GM23338 (cell line): ENCODE data around the gene SLC28A1. TPM values are rescaled to one million over a fixed set of nuclear protein-coding genes. Genes with fewer than 3 reads are reported as not detected.

Experiments used
- ATAC-seq: fragments of 200-7000 bp; cut with Tn5 transposase; 3 replicates; pipeline ENCODE4 v1.9.1; 2020
- DNase-seq: peaks from one replicate; pipeline ENCODE4 v3.0.0-alpha.2; 2015; ENCODE audit warnings: low spot score
- H2AFZ ChIP-seq: fragments of 200-600 bp; sonication (generic); 2 replicates; pipeline ENCODE4 v1.8.0; 2016; ENCODE audit warnings: antibody characterized with exemption, mild to moderate bottlenecking, moderate library complexity
- H3F3A ChIP-seq: fragments of 200-600 bp; sonication (generic); replicated peaks from 2 replicates; pipeline ENCODE4 v1.8.0; 2017; ENCODE audit warnings: antibody characterized with exemption, mixed run types, low read depth
- H3K27ac ChIP-seq: fragments of 200-600 bp; sonication (generic); 2 replicates; pipeline ENCODE4 v1.6.1; 2016; ENCODE audit warnings: low read depth
- H3K27me3 ChIP-seq: fragments of 200-600 bp; sonication (generic); 2 replicates; pipeline ENCODE4 v1.8.0; 2016; ENCODE audit warnings: mild to moderate bottlenecking, mixed run types, moderate library complexity; ENCODE audit not compliant: insufficient read depth
- H3K36me3 ChIP-seq: fragments of 200-600 bp; sonication (generic); 2 replicates; pipeline ENCODE4 v1.8.0; 2016; ENCODE audit warnings: mild to moderate bottlenecking; ENCODE audit not compliant: insufficient read depth
- H3K4me1 ChIP-seq: fragments of 200-600 bp; sonication (generic); 2 replicates; pipeline ENCODE4 v1.8.0; 2016; ENCODE audit warnings: mild to moderate bottlenecking, moderate library complexity; ENCODE audit not compliant: insufficient read depth
- H3K4me2 ChIP-seq: fragments of 200-600 bp; sonication (generic); 2 replicates; pipeline ENCODE4 v1.7.1; 2017; ENCODE audit warnings: mixed run types
- H3K4me3 ChIP-seq: fragments of 200-600 bp; sonication (generic); 2 replicates; pipeline ENCODE4 v1.6.1; 2016; ENCODE audit warnings: mixed run types
- H3K79me2 ChIP-seq: fragments of 200-600 bp; sonication (generic); replicated peaks from 2 replicates; pipeline ENCODE4 v1.8.0; 2017; ENCODE audit warnings: mild to moderate bottlenecking; ENCODE audit not compliant: insufficient read depth
- H3K9me2 ChIP-seq: fragments of 200-600 bp; sonication (generic); 2 replicates; pipeline ENCODE4 v1.8.0; 2017; ENCODE audit not compliant: insufficient read depth
- H4K20me1 ChIP-seq: fragments of 200-600 bp; sonication (generic); replicated peaks from 2 replicates; pipeline ENCODE4 v1.8.0; 2017; ENCODE audit warnings: mild to moderate bottlenecking; ENCODE audit not compliant: insufficient read depth
- H3K27ac Mint-ChIP-seq: 2 replicates; pipeline ENCODE4 v1.8.0; 2020; ENCODE audit warnings: inconsistent platforms, mild to moderate bottlenecking, moderate library complexity, mixed read lengths
- H3K27me3 Mint-ChIP-seq: 3 replicates; pipeline ENCODE4 v1.8.0; 2022; ENCODE audit warnings: low read depth, mild to moderate bottlenecking, moderate library complexity, mixed read lengths, inconsistent platforms; ENCODE audit not compliant: insufficient read depth, poor library complexity
- H3K36me3 Mint-ChIP-seq: 3 replicates; pipeline ENCODE4 v1.8.0; 2021; ENCODE audit warnings: low read depth, mild to moderate bottlenecking, inconsistent platforms, moderate library complexity, mixed read lengths
- H3K4me1 Mint-ChIP-seq: 3 replicates; pipeline ENCODE4 v1.8.0; 2020; ENCODE audit warnings: mild to moderate bottlenecking, inconsistent platforms, mixed read lengths
- H3K4me3 Mint-ChIP-seq: 3 replicates; pipeline ENCODE4 v1.8.0; 2021; ENCODE audit warnings: moderate library complexity, mild to moderate bottlenecking, inconsistent platforms, mixed read lengths
- H3K9me3 Mint-ChIP-seq: 3 replicates; pipeline ENCODE4 v1.8.0; 2020; ENCODE audit warnings: moderate library complexity, mild to moderate bottlenecking, inconsistent platforms, mixed read lengths
- CREB1 ChIP-seq: fragments of 250-450 bp; sonication (Bioruptor Pico); IDR thresholded peaks from 2 replicates; pipeline ENCODE4 v1.5.0; 2020; ENCODE audit warnings: low read depth, mild to moderate bottlenecking, moderate library complexity
- ETS1 ChIP-seq: IDR thresholded peaks from 2 replicates; pipeline ENCODE4 v1.6.1; 2016; ENCODE audit warnings: antibody characterized with exemption
- EZH2 ChIP-seq: fragments of 200-600 bp; sonication (generic); IDR thresholded peaks from one replicate; pipeline ENCODE4 v1.8.0; 2017; ENCODE audit warnings: antibody characterized with exemption, mild to moderate bottlenecking, low read depth; ENCODE audit not compliant: unreplicated experiment
- EZH2phosphoT487 ChIP-seq: fragments of 200-600 bp; sonication (generic); IDR thresholded peaks from one replicate; pipeline ENCODE4 v1.8.1; 2018; ENCODE audit warnings: antibody characterized with exemption; ENCODE audit not compliant: unreplicated experiment
- JUNB ChIP-seq: IDR thresholded peaks from one replicate; pipeline ENCODE4 v1.6.1; 2016; ENCODE audit warnings: antibody characterized with exemption; ENCODE audit not compliant: unreplicated experiment
- NANOG ChIP-seq: IDR thresholded peaks from 2 replicates; pipeline ENCODE4 v1.6.1; 2016; ENCODE audit warnings: antibody characterized with exemption, borderline replicate concordance
- POLR2AphosphoS5 ChIP-seq: IDR thresholded peaks from 2 replicates; pipeline ENCODE4 v1.6.1; 2016; ENCODE audit warnings: antibody characterized with exemption, low read depth
- REST ChIP-seq: IDR thresholded peaks from one replicate; pipeline ENCODE4 v1.6.1; 2018; ENCODE audit warnings: antibody characterized with exemption; ENCODE audit not compliant: unreplicated experiment
- STAT1 ChIP-seq: IDR thresholded peaks from one replicate; pipeline ENCODE4 v1.6.1; 2016; ENCODE audit warnings: antibody characterized with exemption; ENCODE audit not compliant: unreplicated experiment
- ZNF114 ChIP-seq: fragments of 250-450 bp; sonication (Bioruptor Pico); IDR thresholded peaks from 2 replicates; pipeline ENCODE4 v1.5.0; 2020; ENCODE audit warnings: mild to moderate bottlenecking, moderate library complexity
- ZNF331 ChIP-seq: fragments of 250-450 bp; sonication (Bioruptor Pico); IDR thresholded peaks from 2 replicates; pipeline ENCODE4 v1.5.0; 2020; ENCODE audit warnings: low read depth, mild to moderate bottlenecking, moderate library complexity
- polyA plus RNA-seq: library from polyadenylated mRNA; unstranded; fragments of >200 nt; fragmentation: Nextera tagmentation; extraction: Ambion mirVana; gene quantifications from 2 replicates; pipeline ENCODE4 v1.2.1, GENCODE V29; 2016
- total RNA-seq: library from RNA; depleted of rRNA; stranded (reverse); fragments of >200 nt; shearing (Covaris generic); gene quantifications from 2 replicates; pipeline ENCODE4 v1.2.3, GENCODE V29; 2014
- TF ChIP-seq, protein P1 (sequence below): fragments of 250-450 bp; sonication (Bioruptor Pico); IDR thresholded peaks from 2 replicates; pipeline ENCODE4 v1.5.0; 2020; ENCODE audit warnings: mild to moderate bottlenecking, moderate library complexity
- TF ChIP-seq, protein P2 (sequence below), 2 experiments: fragments of 200-600 bp in 1 of 2; sonication (generic) in 1 of 2; conservative IDR thresholded peaks; 2 replicates each; pipeline versions ENCODE4 v1.5.1 to v1.6.1; 2016 to 2017; ENCODE audit warnings: antibody characterized with exemption in 2 of 2, low read depth in 2 of 2, mild to moderate bottlenecking in 2 of 2, moderate library complexity in 1 of 2

The SLC28A1 gene
- total and polyA plus RNA-seq, 2 experiments from 2014 or later, result not detected

- Histone ChIP-seq H3K27ac (no peak overlapping the region), H2AFZ (no peak overlapping the region), H3K4me2 (no peak overlapping the region), H3K9me2 (no peaks in the 10 kb centered on the region), H3K4me3 (no peak overlapping the region), H4K20me1 (no peaks in the 10 kb centered on the region), H3K79me2 (no peaks in the 10 kb centered on the region), H3K4me1 (no peaks in the 10 kb centered on the region), H3K27me3 (no peaks in the 10 kb centered on the region), H3F3A (no peaks in the 10 kb centered on the region), H3K36me3 (no peaks in the 10 kb centered on the region)
- no peaks in the 10 kb centered on the region; the same call in 2 of the 3 replicates for H3K36me3 Mint-ChIP-seq
- H3K4me3 Mint-ChIP-seq, result no peak overlapping the region
- H3K27me3 Mint-ChIP-seq, result peaks cover 2% of the 10 kb centered on the region
- H3K27ac Mint-ChIP-seq, result no peak overlapping the region
- no peaks in the 10 kb centered on the region for H3K9me3 Mint-ChIP-seq
- ATAC-seq (no peak), DNase-seq (no peak)
- TF ChIP-seq ETS1, result no peak
- TF ChIP-seq ZNF331 (CRISPR knock-in tag), result no peak
- no peak for TF ChIP-seq EZH2
- TF ChIP-seq, protein P1, sequence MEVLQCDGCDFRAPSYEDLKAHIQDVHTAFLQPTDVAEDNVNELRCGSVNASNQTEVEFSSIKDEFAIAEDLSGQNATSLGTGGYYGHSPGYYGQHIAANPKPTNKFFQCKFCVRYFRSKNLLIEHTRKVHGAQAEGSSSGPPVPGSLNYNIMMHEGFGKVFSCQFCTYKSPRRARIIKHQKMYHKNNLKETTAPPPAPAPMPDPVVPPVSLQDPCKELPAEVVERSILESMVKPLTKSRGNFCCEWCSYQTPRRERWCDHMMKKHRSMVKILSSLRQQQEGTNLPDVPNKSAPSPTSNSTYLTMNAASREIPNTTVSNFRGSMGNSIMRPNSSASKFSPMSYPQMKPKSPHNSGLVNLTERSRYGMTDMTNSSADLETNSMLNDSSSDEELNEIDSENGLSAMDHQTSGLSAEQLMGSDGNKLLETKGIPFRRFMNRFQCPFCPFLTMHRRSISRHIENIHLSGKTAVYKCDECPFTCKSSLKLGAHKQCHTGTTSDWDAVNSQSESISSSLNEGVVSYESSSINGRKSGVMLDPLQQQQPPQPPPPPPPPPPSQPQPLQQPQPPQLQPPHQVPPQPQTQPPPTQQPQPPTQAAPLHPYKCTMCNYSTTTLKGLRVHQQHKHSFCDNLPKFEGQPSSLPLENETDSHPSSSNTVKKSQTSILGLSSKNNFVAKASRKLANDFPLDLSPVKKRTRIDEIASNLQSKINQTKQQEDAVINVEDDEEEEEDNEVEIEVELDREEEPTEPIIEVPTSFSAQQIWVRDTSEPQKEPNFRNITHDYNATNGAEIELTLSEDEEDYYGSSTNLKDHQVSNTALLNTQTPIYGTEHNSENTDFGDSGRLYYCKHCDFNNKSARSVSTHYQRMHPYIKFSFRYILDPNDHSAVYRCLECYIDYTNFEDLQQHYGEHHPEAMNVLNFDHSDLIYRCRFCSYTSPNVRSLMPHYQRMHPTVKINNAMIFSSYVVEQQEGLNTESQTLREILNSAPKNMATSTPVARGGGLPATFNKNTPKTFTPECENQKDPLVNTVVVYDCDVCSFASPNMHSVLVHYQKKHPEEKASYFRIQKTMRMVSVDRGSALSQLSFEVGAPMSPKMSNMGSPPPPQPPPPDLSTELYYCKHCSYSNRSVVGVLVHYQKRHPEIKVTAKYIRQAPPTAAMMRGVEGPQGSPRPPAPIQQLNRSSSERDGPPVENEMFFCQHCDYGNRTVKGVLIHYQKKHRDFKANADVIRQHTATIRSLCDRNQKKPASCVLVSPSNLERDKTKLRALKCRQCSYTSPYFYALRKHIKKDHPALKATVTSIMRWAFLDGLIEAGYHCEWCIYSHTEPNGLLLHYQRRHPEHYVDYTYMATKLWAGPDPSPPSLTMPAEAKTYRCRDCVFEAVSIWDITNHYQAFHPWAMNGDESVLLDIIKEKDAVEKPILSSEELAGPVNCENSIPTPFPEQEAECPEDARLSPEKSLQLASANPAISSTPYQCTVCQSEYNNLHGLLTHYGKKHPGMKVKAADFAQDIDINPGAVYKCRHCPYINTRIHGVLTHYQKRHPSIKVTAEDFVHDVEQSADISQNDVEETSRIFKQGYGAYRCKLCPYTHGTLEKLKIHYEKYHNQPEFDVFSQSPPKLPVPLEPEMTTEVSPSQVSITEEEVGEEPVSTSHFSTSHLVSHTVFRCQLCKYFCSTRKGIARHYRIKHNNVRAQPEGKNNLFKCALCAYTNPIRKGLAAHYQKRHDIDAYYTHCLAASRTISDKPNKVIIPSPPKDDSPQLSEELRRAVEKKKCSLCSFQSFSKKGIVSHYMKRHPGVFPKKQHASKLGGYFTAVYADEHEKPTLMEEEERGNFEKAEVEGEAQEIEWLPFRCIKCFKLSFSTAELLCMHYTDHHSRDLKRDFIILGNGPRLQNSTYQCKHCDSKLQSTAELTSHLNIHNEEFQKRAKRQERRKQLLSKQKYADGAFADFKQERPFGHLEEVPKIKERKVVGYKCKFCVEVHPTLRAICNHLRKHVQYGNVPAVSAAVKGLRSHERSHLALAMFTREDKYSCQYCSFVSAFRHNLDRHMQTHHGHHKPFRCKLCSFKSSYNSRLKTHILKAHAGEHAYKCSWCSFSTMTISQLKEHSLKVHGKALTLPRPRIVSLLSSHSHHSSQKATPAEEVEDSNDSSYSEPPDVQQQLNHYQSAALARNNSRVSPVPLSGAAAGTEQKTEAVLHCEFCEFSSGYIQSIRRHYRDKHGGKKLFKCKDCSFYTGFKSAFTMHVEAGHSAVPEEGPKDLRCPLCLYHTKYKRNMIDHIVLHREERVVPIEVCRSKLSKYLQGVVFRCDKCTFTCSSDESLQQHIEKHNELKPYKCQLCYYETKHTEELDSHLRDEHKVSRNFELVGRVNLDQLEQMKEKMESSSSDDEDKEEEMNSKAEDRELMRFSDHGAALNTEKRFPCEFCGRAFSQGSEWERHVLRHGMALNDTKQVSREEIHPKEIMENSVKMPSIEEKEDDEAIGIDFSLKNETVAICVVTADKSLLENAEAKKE (CRISPR knock-in tag), result no peak
- no peak for TF ChIP-seq JUNB
- no peak for TF ChIP-seq STAT1
- TF ChIP-seq EZH2phosphoT487, result no peak
- no peak for TF ChIP-seq REST
- TF ChIP-seq, protein P2, sequence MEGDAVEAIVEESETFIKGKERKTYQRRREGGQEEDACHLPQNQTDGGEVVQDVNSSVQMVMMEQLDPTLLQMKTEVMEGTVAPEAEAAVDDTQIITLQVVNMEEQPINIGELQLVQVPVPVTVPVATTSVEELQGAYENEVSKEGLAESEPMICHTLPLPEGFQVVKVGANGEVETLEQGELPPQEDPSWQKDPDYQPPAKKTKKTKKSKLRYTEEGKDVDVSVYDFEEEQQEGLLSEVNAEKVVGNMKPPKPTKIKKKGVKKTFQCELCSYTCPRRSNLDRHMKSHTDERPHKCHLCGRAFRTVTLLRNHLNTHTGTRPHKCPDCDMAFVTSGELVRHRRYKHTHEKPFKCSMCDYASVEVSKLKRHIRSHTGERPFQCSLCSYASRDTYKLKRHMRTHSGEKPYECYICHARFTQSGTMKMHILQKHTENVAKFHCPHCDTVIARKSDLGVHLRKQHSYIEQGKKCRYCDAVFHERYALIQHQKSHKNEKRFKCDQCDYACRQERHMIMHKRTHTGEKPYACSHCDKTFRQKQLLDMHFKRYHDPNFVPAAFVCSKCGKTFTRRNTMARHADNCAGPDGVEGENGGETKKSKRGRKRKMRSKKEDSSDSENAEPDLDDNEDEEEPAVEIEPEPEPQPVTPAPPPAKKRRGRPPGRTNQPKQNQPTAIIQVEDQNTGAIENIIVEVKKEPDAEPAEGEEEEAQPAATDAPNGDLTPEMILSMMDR (conservative IDR thresholded peaks at IDR 0.05; ENCODE audit: low read depth in 2 of 2), result no peak
- no peak for TF ChIP-seq ZNF114 (CRISPR knock-in tag)
- no peak for TF ChIP-seq NANOG
- no peak for TF ChIP-seq POLR2AphosphoS5
- no peak for TF ChIP-seq CREB1 (CRISPR knock-in tag)
- H3K4me1 Mint-ChIP-seq, result no peaks in the 10 kb centered on the region
Observed at GRCh38 chr15:84835661-84836337, 48.7 kb upstream of the SLC28A1 start.
